Osteocyte (in vitro differentiated cells): ENCODE results near the gene TMPRSS4. TPM values are rescaled to one million over a fixed set of nuclear protein-coding genes. Genes with fewer than 3 reads are reported as not detected.

Experiments used
- DNase-seq: peaks from one replicate; pipeline ENCODE4 v3.0.0; 2021; ENCODE audit warnings: mixed read lengths; ENCODE audit not compliant: unreplicated experiment; ENCODE audit errors: extremely low spot score
- H3K27ac Mint-ChIP-seq: one replicate; pipeline ENCODE4 v1.8.0; 2021; ENCODE audit warnings: mild to moderate bottlenecking, mixed read lengths; ENCODE audit not compliant: unreplicated experiment
- H3K27me3 Mint-ChIP-seq: one replicate; pipeline ENCODE4 v1.8.0; 2021; ENCODE audit warnings: mixed read lengths; ENCODE audit not compliant: unreplicated experiment
- H3K36me3 Mint-ChIP-seq: one replicate; pipeline ENCODE4 v1.8.0; 2021; ENCODE audit warnings: mixed read lengths; ENCODE audit not compliant: unreplicated experiment
- H3K4me1 Mint-ChIP-seq: one replicate; pipeline ENCODE4 v1.8.0; 2021; ENCODE audit warnings: mixed read lengths; ENCODE audit not compliant: unreplicated experiment
- H3K4me3 Mint-ChIP-seq: one replicate; pipeline ENCODE4 v1.8.0; 2021; ENCODE audit warnings: mild to moderate bottlenecking, moderate library complexity, mixed read lengths; ENCODE audit not compliant: unreplicated experiment
- H3K9me3 Mint-ChIP-seq: one replicate; pipeline ENCODE4 v1.8.0; 2021; ENCODE audit warnings: mixed read lengths; ENCODE audit not compliant: unreplicated experiment
- total RNA-seq: library from RNA; stranded (reverse); gene quantifications from 2 replicates; pipeline ENCODE4 v1.2.1, GENCODE V29; 2021
- TF ChIP-seq, protein P1 (sequence below): fragments of 200-600 bp; sonication (generic); IDR thresholded peaks from 2 replicates; pipeline ENCODE4 v1.5.0; 2021; ENCODE audit warnings: antibody characterized with exemption, mild to moderate bottlenecking, moderate library complexity

TMPRSS4 gene
- total RNA-seq, 1 donor from 2014 or later = not detected

DNA sequence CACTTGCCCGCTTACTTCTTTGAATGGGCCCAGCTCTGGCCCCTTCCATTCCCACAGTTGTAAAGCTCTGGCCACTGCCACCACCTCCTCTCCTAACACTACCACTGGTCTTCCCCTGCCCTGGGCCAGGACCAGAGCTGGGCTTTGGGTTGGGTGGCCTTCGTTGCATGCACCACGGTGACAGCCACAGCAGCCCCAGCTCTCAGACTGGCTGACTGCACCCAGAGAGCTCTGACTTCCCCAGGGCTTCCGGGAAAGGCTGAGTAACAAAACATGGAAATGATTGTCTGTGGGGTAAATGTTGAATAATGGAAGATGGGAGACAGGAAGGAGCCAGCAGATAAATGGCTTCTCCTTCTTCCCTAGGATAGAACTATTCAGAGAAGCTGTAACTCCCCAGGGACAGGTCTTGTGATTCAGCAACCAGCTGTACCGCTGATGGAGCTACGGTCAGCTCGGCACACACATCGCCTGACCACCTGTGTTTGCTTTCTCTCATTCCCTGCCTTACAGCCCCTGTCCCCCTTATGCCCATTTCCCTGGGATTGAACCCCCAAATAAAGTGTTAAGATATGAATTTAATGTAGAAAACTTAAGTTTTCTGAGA, 48.2 kb downstream of the TMPRSS4 start:
- TF ChIP-seq, protein P1, sequence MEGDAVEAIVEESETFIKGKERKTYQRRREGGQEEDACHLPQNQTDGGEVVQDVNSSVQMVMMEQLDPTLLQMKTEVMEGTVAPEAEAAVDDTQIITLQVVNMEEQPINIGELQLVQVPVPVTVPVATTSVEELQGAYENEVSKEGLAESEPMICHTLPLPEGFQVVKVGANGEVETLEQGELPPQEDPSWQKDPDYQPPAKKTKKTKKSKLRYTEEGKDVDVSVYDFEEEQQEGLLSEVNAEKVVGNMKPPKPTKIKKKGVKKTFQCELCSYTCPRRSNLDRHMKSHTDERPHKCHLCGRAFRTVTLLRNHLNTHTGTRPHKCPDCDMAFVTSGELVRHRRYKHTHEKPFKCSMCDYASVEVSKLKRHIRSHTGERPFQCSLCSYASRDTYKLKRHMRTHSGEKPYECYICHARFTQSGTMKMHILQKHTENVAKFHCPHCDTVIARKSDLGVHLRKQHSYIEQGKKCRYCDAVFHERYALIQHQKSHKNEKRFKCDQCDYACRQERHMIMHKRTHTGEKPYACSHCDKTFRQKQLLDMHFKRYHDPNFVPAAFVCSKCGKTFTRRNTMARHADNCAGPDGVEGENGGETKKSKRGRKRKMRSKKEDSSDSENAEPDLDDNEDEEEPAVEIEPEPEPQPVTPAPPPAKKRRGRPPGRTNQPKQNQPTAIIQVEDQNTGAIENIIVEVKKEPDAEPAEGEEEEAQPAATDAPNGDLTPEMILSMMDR = no peak
- Mint-ChIP-seq H3K9me3 (no peaks in the 10 kb centered on the region), H3K4me1 (no peaks in the 10 kb centered on the region), H3K4me3 (no peak overlapping the region), H3K27me3 (peaks cover 18% of the 10 kb centered on the region), H3K36me3 (no peaks in the 10 kb centered on the region), H3K27ac (no peak overlapping the region)
- DNase-seq = no peak

DNA sequence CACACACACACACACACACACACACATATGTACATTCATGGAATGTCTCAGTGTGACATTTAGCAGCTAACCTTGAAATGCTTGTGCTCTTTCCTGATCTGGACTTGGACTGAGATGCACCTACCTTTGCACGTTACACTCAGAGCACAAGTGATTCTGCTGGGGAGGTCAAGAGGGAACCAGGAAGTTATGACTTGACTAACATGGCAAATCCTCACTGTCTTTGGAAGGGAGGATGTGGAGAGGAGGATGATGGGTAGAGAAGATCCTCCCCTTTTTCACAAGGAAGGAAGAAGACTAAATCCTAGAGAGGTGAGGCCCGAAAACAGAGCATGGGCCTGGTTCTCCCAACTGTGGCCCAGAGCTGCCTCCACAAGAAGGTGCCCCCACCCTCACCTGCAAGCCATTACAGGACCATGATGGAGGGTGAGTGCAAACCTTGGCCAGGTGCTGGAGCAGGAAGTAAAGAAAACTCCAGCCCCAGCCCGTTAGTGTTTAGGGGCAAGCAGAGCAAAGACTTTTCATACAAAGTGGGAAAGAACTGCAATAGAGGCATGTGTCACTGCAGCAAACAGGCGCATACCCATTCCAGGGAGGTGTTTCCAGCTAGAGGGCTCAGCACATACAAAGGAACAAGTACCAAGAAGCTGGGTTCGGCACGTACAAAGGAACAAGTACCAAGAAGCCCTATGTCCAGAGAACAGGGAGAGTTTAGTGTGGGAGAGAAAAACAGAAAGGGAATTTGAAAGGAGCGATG, 49.4 kb downstream of the TMPRSS4 start:
- Mint-ChIP-seq H3K4me3 (no peak overlapping the region), H3K27ac (no peak overlapping the region), H3K36me3 (no peaks in the 10 kb centered on the region), H3K4me1 (no peaks in the 10 kb centered on the region), H3K27me3 (peaks cover 22% of the 10 kb centered on the region), H3K9me3 (no peaks in the 10 kb centered on the region)
- DNase-seq = no peak
- TF ChIP-seq, protein P1 = no peak

DNA sequence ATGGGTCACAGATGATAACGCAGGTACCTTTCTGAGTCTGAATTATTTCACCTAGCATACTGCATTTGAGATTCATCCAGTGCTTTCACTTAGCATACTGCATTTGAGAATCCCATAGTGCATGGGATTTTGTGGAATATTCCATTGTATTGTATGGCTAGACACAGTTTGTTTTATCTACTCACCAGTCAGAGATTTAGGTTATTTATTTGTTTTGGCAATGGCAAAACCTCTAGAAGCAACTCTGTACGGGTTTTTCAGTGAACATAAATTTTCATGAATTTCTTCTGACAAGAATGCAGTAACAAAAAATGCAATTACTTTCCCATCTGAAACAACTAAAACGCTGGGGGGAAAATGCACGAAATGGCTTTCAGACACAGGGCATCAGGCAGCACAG, 51.4 kb downstream of the TMPRSS4 start:
- Mint-ChIP-seq H3K27me3 (peaks cover 21% of the 10 kb centered on the region), H3K4me3 (no peak overlapping the region), H3K36me3 (no peaks in the 10 kb centered on the region), H3K27ac (no peak overlapping the region), H3K9me3 (no peaks in the 10 kb centered on the region), H3K4me1 (no peaks in the 10 kb centered on the region)
- no peak for DNase-seq
- TF ChIP-seq, protein P1 = no peak

DNA sequence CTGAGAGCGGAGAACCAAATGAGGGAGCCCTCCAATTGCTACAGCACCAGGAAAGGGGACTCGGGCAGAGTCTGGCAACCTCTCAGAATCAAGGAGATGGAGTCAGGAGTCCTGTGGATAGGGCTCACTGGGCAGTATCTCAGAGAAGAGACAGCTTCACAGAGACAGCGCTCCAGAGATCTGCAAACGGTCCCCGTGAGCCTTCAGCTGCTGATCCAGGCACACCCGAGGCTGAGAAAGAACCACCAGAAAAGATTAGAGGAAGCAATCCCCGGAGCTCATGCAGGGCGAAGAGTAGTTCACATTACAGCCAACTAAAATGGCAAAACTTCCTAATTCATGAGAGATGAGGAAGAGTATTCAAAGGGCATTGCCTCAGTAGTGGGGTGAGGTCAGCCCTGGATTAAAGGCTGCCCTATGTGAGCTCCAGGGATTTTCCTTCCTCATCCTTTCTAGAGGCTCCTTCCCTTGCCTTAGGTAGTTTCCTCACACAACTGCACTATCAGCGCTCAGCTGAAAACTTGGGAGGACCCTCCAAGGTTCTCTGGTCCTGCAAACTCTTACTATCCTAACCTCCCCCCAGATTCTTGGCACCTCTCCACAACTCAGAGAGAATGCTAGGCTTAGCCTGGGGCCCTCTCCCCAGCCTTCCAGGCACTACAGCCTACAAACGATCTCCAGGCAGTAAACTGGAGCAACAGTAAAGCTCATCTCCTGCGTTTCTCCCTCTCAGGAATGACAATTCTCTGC, 52.0 kb downstream of the TMPRSS4 start:
- Mint-ChIP-seq H3K36me3 (no peaks in the 10 kb centered on the region), H3K9me3 (no peaks in the 10 kb centered on the region), H3K27me3 (peaks cover 21% of the 10 kb centered on the region), H3K27ac (no peak overlapping the region), H3K4me3 (no peak overlapping the region), H3K4me1 (no peaks in the 10 kb centered on the region)
- TF ChIP-seq, protein P1 = no peak
- DNase-seq = no peak
